ENCODE measurements around the gene GOLGB1. TPM values are rescaled to one million over a fixed set of nuclear protein-coding genes. Genes with fewer than 3 reads are reported as not detected.
"Not testable (repeated sequence)": the region's sequence is repeated elsewhere in the genome, so short reads cannot be mapped to it uniquely, and the experiment has no call there.

Gene GOLGB1
- total RNA-seq, 1 donor from 2014 or later, result 51.3 TPM

DNA sequence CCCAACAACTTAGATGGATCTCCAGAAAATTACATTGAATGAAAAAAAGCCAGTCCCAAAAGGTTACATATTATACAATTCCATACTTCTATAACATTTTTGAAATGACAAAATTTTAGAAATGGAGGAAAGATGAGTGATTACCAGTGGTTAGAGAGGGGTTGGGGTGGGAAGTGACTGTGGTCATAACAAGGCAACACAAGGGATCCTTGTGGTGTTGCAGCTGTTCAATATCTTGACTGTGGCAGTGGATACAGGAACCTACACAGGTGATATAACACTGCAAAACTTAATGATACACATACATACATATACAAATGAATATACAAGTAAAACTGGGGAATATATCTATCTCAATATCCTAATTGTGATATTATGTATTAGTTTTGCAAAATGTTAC, 9.6 kb downstream of the GOLGB1 start:
- no peak for DNase-seq

DNA sequence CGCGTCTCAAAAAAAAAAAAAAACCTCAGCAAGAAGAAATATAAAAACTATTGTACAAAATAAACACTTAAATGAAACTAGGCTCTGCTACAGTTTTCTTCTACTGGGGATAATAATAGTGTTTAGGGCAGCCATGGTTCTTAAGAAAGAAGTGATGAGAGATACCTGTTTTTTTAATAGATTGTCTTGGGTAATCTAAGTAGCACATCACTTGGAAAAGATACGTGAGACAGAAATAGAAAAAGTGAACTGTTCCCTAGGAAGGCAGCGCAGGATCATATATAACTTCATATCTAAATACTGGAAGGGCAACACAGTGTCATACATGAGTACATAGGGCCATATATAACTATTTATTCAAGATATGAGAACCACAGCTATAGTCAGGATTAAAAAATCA, 11.9 kb downstream of the GOLGB1 start:
- no peak for DNase-seq

DNA sequence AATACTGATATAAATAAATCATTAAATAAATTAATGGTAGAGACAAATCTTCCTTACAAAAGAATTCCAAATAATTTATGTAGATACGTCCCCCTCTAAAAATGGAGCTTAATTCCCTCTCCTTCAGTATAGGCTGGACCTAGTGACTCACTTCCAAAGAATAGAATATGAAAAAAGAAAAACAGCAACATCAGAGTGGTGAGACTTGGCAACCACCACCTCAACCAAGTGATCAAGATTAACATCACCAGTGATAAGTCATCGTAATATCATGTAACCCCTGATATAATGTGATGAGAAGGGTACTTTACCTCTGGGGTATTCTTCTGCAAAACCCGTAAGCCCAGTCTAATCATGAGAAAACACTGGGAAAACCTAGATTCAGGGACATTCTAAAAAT, 13.4 kb downstream of the GOLGB1 start:
- DNase-seq, result no peak

DNA sequence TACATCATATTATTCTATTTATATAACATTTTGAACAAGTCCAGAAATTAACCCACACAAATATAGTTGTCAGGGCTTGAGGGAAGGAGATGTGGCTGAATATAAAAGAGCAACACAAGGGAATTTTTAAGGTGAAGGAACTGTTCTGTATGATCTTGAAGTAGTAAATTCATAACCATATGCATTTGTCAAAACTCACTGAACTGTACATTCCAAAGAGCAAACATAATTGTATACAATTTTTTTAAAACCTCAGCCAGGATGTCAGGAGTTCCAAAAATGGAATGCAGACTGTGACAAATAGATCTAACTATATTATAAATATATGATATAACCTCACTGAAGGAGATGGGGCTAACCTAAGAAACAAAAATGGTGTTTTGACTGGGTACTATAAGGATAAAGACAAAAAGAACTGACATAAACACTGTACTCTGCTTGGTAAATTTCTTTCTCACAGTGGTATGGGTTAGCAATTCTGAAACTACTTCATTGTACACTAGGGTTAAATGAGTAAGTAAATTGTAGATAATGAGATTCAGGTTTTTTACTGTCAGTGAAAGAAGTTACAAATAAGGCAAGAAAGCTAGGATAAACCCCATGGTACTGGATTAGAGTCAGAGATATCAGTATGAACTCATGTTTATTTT, 14.4 kb downstream of the GOLGB1 start:
- no peak for DNase-seq

DNA sequence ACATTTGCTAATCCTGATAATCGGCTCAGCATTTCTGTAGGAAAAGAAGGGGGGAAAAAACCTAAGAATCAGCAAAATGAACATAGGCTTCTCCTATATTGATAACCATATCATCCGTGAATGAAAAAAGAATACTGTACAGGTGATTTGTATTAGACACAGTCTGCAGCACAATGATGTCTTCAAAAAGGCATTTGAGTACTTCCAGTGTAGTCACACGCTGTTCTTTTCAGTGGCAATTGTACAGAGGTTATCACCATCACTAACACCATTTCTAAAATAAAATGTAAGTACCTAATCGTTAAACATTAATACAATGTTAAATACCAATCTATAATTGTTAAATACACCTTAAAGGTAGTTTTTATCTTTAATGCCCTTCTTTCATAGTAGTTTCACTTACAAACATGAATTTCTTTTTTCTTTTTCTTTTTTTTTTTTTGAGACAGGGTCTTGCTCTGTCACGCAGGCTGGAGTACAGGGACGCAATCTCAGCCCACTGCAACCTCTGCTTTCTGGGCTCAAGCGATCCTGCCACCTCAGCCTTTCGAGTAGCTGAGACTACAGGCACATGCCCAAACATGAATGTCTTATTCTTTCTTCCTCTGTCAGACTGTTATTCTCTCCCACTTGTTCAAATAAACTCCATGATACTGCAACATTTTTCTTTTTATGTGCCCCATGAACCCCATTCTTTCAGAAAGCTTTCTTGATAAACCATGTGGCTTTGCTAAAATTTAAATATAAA, 18.4 kb downstream of the GOLGB1 start:
- DNase-seq, result no peak

DNA sequence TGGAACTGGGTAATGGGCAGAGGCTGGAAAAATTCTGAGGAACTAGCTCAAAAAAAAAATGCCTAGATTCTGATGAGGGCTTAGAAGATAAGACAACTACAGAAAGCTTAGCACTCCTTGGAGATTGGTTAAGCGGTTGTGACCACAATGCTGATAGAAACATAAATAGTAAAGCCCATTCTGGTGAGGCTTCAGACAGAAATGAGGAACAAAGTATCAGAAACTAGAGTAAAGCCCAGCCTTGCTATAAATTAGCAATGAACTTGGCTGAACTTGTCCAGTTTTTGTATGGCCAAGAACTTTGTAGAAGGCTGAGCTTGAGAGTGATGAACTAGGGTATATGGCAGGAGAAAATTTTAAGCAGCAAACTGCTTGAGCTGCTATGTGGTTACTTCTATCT, 25.4 kb downstream of the GOLGB1 start:
- DNase-seq, result no peak

DNA sequence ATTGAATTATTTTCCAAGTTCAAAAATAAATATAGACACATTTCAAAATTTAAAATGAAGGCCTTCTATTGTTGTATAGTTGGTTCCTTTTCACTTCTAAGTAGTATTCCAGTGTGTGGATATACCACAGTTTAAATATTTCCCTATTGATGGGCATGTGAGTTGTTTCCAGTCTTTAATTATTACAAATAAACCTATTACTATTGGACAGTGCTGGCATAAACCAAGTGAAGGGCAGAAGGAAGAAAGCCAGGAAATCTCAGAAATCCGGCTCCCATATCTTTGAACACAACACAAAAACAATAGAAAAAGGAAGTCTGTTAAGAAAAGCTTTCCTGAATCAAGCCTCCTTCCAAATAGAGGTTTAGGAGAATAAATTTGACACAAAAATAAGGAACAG, 26.1 kb downstream of the GOLGB1 start:
- no peak for DNase-seq

DNA sequence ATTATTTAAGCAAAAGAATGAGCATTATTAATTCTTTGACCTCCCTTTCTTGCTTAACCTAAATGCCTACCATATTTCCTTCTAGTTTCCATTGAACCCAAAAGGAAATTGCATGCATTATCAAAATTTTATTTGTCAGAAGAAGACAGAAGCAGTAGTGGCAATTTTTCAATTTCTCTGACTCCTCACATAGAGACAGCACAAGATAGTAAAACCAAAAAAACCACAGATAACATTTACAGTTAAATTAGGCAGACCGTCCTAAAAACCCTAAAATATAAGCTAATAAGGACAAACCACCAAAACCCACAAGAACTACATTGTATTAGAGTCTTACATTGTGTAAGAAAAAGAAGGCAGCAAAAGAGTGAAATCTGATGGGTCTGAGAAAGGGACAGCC, 27.1 kb downstream of the GOLGB1 start:
- DNase-seq, result no peak

DNA sequence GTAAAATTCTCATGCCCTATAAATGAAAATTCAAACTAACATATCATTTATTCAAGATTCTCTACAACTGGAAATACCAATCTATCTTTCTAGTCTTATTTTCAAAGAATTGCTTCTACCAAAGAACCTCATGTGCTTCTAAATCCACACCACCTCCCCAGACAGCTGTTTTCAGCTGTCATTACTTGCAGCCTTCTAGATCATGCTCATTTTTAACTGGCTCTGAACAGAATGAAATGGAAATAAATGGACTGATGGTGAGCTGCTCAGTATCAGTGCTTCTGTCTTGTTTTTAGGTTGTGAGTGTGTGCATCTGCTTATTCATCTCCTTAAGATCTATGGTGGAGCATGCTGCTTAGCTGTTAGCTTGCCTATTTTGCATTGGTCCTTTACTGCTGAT, 29.4 kb downstream of the GOLGB1 start:
- no peak for DNase-seq

DNA sequence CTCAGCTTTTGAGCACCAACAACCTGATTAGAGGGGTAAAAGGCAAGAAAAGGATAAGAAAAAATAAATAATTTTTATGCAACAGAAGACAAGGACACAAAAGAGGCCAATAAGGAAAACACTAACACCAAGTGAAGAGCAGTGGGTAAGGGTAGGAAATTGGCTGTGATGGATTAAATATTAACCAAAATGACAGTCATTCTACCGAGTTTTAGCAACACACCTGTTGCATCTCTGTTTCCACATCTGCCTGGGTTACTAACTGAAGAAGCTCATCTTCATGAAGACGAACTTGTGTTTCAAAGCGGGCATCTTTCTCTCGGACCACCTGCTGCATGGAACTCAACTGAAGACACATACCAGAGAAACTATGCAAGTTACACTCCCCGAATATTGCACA, 30.1 kb downstream of the GOLGB1 start:
- DNase-seq, result no peak

DNA sequence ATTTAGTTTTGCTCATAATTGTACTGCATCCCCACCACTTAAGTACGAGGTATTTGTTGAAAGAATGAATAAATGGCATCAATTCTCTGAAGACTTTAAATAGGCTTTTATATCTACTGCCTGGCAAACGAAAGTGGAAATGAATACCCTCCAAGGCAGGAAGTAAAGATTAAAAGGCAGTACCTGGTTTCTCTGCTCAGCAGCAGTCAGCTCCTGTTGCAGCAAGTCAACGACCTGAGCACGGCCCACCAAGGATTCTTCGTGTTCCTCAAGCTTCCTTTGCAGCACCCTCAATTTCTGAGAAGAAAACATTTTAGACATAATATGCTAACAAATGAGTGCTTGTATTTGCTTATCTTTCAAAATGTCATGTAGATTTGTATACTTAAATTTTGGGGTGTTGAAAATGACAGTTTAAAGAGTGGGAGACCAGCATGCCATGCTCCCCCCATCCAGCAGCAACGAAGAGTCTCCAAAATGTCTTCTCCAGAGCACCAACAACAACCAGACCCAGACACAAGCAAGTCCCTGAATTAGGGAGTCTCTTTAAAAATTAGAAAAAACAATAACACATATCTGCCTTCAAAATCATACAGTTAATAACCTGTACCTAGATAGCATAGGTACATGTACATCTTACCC, 31.2 kb downstream of the GOLGB1 start:
- DNase-seq, result no peak

DNA sequence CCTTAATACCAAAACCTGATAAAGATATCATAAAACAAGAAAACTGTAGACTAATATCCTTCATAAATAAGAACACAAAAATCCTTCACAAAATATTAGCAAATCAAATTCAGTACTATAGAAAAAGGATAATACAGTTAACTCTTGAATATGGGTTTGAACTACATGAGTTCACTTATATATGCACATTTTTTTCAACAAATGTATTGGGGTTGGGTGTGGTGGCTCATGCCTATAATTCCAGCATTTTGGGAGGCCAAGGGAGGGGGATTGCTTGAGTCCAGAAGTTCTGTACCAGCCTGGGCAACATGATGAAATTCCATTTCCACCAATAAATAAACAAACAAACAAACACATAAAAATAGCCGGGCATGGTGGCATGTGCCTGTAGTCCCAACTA, 39.2 kb downstream of the GOLGB1 start:
- DNase-seq, result no peak

DNA sequence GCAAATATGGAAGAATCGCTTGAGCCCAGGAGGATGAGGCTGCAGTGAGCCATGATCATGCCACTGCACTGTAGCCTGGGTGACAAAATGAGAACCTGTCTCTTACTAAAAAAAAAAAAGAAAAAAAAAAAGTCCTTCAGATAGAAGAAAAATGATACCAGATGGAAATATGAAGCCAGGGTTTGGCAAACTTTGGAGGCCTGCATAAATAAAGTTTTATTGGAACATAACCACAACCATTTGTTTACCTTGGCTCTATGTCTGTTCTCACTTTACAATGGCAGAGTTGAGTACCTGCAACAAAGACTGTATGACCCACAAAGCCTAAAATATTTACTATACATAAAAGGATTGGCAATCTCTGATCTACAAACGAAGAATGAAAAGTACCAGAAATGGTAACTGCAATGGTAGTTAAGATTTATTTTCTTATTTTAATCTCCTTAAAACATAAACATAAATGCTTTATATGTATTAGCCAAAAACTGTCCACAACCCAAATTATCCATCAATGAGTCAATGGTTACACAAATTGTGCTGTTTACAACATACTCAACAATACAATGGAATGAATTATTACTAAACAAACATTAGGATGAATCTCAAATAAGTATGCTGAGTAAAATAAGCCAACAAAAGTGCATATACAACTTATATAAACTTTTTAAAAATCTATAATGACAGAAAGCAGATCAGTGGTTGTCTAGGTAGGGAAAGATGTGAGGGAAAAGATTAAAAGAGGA, 41.8 kb downstream of the GOLGB1 start:
- no peak for DNase-seq

DNA sequence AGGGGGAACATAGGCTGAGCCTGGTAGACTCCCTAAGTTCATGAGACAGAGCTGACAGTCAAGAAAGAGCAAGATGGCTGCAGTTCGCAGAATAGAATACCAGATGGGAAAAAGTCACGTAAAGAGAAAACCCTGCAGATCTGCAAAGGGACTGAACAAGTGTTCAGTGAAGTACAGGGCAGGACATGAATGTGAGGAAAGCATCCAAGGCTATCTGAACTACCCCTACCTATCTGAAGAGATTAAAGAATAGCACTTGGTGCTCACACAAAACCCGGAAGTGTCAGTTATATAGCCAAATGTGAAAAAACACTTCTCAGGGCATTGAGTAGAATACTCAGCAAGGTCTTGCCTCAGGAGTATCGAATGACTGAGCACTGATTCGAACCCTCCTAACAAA, 44.0 kb downstream of the GOLGB1 start:
- no peak for DNase-seq

DNA sequence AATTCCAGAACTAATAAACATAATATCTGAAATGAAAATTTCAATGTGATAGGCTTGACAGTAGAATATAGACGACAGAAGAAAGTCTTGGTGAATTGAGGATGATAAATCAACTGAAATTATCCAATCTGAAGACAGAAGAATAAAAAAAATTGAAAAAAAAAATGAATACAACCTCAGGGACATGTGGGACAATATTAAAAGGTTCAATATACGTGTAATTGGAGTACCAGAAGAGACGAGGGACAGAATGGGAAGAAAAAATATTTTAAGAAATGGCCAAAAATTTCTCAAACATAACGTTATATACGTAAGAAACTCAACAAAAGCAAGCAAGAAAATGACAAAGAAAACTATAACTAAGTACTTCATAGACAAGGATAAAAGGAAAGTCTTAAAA, 45.6 kb downstream of the GOLGB1 start:
- no peak for DNase-seq

DNA sequence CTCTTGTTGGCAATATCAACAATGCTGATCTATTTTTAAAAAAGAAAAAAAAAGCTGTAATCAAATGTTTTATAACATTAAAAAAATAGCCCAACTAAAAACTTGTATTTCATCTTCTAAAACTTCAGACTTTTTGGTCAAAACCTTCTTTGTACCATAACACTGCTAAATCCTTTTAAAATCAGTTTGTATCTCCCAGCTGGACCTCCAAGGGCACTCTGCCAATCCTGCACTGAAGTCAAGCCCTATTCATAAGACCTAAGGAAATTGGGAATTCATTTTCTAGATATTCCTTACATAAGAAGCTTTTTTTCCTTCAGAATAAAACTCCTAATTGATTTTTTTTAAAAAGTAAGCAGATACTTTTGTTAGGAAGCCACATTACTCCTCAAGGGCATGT, 50.6 kb downstream of the GOLGB1 start:
- DNase-seq, result no peak

DNA sequence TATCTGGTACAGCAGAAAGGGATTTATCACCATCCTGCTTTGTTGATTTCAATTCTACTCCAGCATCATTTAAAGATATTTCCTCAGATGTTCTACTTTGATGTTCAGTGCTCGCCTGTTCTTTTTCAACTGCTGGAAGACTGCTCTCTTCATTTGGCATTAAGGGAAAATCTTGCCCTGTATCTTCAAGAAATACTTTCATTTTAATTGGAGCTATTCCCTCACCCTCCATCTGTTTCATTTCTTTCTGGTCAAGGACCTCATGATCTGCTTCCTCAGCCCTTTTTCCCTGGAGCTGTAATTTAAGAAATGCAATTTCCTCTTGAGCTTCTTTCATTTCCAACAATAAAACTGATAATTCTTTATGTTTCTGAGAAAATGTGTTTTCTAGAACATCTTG, 51.1 kb downstream of the GOLGB1 start:
- DNase-seq, result no peak

DNA sequence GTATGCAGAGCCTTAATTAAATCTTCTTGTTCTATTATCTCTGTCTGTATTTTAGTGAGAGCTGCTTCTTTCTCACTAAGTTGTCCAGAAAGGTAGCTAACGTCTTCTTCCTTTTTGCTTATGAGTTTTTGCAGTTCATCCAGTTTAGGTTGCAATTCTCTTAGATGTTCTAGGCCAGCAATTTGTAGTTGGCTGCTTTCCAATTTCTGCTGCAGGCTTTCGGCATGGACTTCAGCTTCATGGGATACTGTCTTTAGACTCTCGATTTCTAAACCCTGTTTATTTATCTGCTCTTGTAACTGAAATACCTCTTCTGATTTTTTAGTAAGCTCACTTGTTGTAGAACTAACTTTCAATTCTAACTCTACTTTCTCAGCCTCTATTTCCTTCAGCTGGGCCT, 53.4 kb downstream of the GOLGB1 start:
- DNase-seq, result no peak

DNA sequence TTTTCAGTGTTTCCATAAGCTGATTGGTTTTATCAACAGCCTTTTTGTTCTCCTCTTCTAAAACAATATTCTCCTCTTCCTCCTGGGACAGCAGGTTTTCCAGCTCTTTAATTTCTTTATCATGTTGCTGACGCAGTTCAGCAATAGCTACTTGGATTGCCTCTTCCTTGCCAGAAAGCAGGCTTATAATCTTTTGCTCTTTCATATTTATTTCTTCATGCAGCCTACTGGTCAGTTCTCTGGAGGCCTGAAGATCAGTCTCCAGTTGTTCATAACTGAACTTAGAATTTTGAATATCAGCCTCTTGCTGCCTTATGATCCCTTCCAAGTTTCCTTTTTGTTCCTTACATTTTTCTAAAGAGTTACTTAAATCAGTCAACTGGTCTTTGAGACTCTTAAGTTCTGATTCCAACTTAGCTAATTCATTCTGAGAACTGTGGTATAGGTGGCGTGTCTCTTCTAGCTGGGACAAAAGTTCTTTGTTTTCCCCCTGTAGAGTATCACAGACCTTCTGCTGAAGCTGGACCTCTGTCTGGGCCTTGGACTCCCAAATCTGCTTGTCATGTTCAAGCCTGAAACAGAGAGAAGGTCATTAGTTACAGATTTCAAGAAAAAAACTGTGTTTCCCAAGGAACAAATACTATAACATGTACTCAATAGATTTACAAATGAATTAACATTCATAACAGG, 57.4 kb downstream of the GOLGB1 start:
- DNase-seq, result no peak

DNA sequence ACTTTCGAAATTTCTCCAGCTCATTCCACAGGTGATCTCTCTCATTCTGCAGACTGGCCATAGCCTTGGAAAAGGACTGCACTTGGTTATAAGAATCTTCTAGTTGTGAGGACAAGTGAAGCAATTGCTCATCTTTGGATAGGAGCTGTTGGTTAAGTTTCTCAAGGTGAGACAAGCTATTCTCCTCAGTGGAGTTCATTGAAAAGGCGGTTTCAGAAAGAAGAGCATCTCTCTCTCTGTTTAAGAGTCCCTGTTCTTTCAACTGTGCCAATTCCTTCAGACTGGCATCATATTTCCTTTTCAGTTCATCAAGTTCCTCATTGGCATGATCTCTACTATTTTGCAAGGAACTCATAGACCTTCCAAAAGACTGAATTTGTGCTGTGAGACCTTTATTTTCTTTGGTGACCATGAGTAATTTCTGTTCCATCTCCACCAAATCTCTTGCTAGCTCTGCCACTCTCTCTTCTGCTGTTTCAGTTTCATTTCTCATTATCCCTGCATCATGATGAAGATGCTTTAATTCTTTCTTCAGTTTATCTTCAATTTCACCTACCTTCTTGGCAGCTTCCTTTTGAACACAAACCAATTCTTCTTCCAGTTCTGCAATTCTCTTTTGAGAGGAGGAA, 58.6 kb downstream of the GOLGB1 start:
- DNase-seq, result no peak

DNA sequence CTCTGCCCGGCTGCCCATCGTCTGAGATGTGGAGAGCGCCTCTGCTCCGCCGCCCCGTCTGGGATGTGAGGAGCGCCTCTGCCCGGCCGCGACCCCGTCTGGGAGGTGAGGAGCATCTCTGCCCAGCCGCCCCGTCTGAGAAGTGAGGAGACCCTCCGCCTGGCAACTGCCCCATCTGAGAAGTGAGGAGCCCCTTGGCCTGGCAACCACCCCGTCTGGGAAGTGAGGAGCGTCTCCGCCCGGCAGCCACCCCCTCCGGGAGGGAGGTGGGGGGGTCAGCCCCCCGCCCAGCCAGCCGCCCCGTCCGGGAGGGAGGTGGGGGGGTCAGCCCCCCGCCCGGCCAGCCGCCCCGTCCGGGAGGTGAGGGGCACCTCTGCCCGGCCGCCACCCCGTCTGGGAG, 60.8 kb downstream of the GOLGB1 start:
- DNase-seq, result not testable (repeated sequence)

DNA sequence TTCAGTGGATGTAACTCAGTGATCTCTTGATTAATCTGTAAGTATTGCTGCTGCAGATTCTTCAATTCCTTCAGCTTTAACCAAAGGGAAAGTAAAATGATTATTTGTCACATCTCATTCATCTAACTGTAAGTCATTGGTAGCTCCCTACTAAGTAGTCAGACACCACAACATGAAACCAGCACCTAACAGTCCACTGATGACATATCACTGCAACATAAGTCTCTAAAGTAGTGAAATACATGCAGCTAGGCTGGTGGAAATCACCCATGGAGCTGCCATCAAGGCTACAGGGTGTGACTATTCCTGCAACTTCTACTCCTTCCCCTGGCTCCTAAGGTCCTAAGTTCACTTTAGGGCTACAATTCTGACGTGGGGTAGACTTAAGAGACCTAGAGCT, 67.7 kb downstream of the GOLGB1 start:
- DNase-seq, result no peak
